SHP77 treated with DMSO at 0.1 percent for 48 hours (cell line): ENCODE data around the gene NPHP3.
A peak's percentile ranks its signal among the peaks of the same experiment; 100 is the strongest.
"Not testable (repeated sequence)": the region's sequence is repeated elsewhere in the genome, so short reads cannot be mapped to it uniquely, and the experiment has no call there.

Experiments
- DNase-seq: peaks from one replicate; lab custom pipeline; 2025; lab: John Stamatoyannopoulos, UW

The NPHP3 gene

DNA sequence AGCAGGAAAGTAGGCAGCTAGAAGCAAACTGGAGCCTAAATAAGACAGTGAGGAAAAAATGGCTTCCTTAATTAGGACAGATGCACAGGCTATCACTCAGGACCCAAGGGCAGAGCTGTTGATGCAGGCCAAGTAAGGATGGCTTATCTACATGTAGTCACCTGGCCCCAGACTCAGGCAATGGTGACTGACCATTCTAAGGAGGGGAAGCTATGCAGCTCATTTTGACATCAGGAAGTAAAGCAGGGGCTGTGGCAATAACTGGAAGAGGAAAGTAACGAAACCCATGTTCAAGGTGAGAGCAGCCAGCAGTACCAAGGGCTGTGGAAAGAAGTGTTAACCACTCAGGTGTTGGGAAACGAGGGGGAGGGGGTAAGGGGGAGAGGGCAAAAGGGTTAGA, 78.8 kb downstream of the NPHP3 start:
- no peak for DNase-seq

DNA sequence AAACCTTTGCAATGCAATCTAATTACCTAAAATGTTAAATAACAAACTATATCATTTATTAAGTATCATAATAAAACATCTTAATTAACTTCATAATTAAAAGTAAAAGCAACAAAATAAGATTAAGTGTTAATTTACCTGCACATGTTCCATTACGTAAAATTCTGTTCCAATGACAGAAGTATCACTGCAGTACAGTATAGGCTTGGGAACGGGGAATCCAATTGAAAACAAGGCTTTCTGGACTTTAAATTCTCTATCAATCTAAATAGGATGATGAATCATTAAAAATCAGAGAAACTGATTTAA, 79.7 kb downstream of the NPHP3 start:
- DNase-seq: no peak

DNA sequence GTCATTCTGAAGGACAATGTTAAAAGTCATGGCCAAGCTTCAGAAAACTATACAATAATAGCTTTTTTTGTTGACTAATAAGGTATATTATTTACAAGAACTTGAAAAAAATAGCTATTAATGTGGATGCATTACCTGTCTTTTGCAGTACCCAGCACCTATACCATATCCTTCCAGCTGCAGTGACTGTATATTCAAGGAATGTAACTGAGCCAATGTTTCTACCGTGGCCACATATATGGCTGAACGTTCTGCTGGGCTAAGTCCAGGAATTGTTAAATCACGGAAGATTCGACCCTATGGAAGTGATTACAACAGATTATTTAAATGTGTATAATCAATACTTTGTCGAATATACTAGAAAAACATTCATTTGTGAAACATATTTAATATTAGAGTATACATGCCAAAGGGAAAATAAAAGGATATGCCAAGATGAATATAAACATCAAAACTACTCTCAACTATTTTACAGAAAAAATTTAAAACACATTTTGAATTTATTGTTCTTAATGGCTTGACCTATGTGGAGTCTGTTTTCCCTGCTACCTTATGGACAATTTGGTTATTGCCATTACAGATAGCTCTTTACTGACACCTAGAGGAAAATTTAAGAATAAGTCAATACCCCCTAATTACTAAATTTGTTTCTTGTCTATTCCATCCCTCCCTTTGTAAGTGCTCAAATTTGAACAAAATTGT, 80.2 kb downstream of the NPHP3 start:
- peak; percentile 33 for DNase-seq

DNA sequence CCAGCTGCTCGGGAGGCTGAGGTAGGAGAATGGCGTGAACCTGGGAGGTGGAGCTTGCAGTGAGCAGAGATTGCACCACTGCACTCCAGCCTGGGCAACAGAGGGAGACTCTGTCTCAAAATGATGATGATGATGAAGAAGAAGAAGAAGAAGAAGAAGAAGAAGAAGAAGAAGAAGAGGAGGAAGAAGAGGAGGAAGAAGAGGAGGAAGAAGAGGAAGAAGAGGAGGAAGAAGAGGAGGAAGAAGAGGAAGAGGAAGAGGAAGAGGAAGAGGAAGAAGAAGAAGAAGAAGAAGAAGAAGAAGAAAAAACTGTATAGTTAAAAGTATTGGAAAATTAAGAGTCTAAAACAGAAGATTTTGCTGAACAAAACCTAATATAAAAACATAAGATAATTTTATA, 80.8 kb downstream of the NPHP3 start:
- DNase-seq: not testable (repeated sequence)

DNA sequence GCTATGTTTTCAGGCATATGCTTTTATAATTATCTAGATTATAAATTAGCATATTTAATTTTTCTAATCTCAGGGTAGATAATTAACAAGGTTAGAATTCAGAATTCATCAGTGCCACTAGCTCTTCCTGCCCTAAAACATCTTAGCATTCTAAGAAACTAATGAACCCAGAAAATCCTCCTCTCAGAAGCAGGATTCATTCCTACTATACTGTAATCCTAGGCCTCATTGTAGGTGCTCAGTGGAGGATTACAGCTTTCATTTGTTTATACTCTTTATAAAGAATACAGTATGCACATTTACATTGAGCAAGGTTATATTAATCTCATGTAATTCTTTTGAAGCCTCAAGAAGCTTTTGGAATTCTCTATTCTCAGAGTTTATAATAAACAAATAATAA, 83.5 kb downstream of the NPHP3 start:
- DNase-seq: no peak

DNA sequence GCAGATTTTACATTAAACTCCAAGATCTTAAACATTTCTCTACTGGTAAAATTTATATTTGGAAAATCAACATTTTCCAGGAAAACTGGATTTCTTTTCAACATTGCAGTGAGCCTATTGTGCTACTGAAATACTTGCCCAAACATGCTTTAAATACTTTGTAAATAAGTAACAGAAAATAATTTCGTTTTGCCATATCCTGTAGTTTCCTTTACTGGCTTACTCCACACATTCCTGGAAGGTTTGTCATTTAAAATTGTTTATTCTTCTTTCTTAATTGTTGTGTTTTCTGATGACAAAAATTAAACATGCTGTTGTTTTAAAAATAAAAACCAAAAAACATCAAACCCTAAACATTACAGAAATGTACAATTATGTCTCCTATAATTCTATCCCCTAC, 84.6 kb downstream of the NPHP3 start:
- no peak for DNase-seq

DNA sequence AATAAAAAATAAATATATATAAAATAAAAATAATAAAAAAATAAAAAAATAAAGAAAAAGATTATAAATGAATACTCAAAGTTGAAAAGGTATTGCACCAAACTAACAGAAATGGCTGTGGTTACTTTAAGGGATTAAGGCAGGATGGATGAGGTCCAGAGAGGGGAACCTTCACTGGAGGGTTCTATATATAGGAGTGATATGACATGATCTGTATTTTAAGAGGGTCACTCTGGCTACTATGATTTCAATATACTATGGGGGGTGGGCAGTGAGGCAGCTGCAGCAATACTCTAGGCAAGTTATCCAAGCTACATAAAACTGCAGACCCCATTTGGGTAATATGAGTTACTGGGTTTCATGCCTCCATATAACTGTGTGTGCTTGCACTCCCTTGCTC, 87.2 kb downstream of the NPHP3 start:
- DNase-seq: no peak
